Caki2 (cell line): ENCODE measurements around the gene GPR15. TPM values are rescaled to one million over a fixed set of nuclear protein-coding genes. Genes with fewer than 3 reads are reported as not detected.
"Not testable (repeated sequence)": the region's sequence is repeated elsewhere in the genome, so short reads cannot be mapped to it uniquely, and the experiment has no call there.

Source experiments
- DNase-seq: peaks from one replicate; pipeline ENCODE4 v3.0.0-alpha.2; 2015; ENCODE audit warnings: low read depth
- in situ Hi-C: cut with HindIII; loops from 2 replicates; pipeline ENCODE4 v1.10.0; 2016; ENCODE audit warnings: low sequenced_read_pairs, low pct_unique_long_range_greater_than_20kb, mixed read lengths
- total RNA-seq: library from RNA; depleted of rRNA; stranded (reverse); fragments of >200 nt; shearing (Covaris generic); gene quantifications from 2 replicates; pipeline ENCODE4 v1.2.3, GENCODE V29; 2014; ENCODE audit warnings: low replicate concordance

GPR15 gene
- total RNA-seq, 1 experiment from 2014 or later, result not detected

DNA sequence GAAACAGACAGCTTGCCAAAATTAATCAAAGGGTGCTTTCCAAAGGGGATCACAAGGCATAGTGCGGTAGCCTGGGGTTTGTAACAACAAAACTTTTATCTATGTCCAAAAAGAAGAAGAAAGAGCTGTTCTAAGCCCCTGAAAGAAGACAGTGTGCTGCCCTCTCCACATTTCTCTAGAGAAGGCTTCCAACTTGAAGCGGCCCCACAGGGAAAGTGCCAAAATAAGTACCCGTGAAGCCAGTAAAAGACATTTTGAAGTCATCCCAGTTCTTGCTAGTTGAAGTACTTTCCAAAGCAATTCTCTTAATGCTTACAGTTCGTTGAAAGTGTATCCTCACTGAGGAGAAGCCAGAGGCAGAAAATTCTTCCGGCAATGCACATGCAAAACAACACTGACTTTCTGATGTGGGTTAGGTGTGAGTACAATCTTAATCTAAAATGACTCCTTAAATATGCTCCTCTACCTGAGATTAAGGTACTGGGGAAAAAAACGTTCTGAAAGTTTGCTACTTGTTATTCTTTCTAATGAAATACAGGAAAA lies 21.3 kb downstream of the GPR15 start:
- DNase-seq, result no peak
- in situ Hi-C loops, result no loop called here

- DNase-seq, result no peak
- in situ Hi-C loops, result no loop called here
Observed at GRCh38 chr3:98553753-98554152, 22.0 kb downstream of the GPR15 start.

- in situ Hi-C loops, result no loop called here
- DNase-seq, result no peak
Observed at GRCh38 chr3:98554580-98554979, 22.8 kb downstream of the GPR15 start.

- DNase-seq, result no peak
- in situ Hi-C loops, result no loop called here
Observed at GRCh38 chr3:98555025-98555379, 23.2 kb downstream of the GPR15 start.

DNA sequence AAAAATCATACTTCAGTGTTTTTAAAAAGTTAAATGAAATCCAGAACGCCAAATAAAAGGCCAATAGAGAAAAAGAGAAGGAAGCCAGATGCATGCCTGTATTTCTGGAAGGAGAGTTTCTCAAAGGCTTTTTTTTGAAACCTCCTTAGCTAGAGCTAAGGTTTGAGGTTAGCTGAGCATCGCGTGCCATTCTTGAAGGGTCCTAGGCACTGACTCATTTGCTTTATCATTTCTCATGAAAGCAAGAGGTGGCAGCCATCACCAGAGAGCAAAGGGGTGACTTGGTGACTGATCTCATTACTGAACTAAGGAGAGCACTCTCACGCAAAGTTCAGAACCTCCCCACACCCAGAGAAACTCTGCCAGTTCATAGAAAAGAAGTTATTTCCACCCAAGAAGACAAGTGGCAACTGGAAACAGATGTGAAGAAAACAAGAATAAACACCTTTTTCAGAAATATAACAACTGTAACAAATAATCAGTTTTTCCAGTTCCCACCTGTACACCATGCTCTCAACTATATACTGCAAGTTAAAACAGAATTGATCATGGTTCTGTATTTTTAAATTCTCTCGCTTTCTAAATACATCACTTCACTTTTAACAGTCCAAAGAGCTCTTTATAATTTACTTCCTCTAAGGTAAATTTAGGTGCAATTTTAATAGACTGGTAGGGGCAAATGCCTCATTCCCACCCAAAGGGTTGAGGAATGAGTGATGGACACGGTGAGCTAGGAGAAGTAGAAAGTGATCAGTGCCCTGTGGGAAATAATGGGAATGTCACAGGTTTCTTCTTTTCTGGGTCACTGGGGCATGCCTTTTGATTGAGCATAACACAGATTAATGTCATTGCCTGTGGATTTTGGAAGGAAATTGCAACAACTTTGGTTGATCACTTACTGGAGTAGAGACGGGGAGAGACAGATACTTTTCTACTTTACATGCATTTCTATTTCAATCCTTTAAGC lies 24.7 kb downstream of the GPR15 start:
- in situ Hi-C loops, result no loop called here
- DNase-seq, result no peak

DNA sequence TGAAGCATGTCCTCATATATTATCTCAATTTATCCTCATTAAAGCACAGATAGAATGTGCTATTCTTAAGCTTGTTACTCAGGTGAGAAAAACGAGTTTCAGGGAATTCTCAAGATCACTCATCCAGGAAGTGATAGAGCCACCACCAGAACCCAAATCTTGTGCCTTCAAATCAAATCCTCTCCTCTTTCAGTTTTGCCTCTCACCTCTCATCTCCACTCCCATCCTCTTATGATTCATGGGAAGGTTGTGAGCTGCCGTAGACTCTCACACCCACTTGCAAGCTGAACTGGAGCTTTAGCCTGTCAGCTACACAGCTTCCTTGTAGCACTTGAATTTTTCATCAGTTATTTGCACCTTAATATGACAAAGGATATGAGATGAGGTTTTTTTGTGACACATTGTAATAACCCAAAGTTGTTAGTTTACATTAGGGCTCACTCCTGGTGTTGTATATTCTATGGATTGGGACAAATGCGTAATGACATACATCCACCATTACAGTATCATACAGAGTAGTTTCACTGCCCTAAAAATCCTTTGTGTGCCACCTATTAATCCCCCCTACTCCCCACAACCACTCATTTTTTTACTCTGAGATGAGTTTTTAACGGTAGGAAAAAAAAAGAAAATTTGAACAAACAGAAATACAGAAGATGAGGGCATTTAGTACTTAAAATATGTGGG lies 25.7 kb downstream of the GPR15 start:
- in situ Hi-C loops, result no loop called here
- DNase-seq, result no peak

DNA sequence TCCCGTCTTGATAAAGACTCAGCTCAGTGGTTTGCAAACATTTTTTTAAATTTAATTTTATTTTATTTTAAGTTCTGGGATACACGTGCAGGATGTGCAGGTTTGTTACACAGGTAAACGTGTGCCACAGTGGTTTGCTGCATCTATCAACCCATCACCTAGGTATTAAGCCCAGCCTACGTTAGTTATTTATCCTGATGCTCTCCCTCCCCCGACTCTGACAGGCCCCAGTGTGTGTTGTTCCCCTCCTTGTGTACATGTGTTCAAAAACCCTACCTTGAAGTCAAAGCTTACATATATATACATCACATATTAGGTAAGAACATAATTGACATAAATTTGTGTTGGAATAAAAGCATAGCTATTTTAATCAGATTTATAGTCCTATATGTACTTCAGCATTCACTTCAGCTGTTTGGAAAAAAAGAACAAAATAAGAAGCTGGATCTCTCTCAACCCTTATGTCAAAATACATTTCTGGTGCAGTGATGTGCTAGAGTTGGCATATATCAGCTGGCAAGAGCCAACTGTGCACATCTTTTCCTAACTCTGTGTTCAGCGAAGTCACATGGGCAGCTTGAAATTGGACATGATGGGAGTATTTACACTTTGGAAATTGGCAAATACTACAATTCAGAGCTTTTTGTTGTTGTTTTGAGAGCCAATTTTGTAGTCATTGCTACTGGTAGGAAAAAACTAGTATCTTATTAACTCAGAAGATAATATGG lies 26.5 kb downstream of the GPR15 start:
- in situ Hi-C loops, result no loop called here
- no peak for DNase-seq

- DNase-seq, in situ Hi-C loops: not testable (repeated sequence)
Observed at GRCh38 chr3:98559769-98560168, 28.0 kb downstream of the GPR15 start.

DNA sequence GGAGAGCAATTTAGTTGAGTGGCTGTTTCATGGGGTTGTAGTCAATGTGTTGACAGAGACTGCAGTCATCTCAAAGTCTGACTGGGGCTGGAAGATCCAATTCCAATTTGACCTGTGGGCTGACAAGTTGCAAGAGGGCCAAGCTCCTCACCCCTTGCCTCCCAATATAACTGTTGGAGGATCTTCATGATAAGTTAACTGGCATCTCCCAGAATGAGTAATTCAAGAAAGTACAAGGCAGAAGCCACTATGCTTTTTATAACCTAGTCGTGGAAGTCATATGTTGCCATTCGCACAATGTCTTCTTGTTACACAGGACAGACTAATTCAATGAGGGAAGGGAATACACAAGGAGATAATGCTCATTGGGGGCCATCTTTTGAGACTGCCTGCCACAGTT lies 29.1 kb downstream of the GPR15 start:
- in situ Hi-C loops, result no loop called here
- no peak for DNase-seq

DNA sequence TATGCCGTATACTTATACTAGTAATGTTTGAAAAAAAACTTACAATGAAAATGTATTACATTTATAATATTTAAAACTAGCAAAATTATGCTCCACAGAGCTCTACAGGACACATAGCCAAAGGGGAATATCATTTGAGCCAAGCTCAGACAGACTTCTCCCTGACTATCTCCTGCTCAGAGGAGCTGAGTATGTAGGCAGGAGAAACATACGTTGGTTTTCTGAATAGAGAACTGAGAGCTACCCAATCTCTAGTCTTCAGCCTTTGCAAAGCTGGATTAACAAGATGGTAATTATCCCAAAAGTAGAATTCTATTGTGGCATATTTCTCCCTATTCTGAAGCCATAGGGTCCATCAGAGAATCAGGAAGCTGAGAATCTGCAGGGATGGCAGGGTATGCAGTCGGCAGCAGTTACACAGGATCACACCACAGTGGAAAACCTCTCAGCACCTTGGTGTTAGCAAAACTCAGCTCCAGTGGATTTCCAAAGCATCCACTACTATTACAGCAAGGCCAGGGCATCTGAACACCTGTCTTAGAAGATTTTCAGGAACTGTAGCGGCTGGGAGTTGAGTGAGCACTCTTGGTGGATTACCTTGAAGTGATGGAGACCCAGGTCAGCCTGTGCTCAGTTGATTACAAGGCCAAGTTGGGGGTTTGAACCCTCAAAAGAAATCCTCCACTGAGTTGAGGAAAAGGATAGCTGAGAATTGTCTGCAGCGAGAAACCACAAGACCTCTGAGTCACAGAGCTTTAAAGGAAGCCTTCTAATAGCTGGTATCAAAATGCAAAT lies 30.1 kb downstream of the GPR15 start:
- in situ Hi-C loops, result no loop called here
- no peak for DNase-seq

DNA sequence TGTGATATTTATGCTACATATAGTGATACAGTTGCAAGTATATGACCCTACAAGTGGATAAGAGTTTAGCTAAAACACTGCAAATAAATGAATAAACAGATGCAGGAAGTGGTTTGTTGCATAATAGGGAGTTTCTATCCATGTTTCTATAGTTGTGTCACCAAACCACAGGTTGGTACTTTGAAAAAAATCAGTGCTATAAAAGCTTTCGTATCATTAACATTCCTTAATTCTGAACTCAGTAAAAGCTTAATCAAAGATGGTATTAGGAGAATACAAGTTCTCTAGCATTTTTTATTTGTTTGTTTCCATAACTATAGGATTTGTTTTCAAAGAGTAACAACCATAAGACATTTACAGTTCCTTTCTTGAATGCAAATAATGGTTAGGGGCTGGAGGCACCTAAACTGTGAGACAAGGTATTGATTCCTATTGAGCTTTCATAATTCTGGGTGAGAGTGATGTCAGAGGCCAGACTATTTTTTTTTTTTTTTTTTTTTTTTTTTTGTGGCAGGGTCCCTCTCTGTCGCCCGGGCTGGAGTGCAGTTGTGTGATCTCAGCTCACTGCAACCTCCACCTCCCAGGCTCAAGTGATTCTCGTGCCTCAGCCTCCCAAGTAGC lies 32.0 kb downstream of the GPR15 start:
- in situ Hi-C loops, result no loop called here
- no peak for DNase-seq

- in situ Hi-C loops, result no loop called here
- DNase-seq, result no peak
Observed at GRCh38 chr3:98564282-98565005, 32.7 kb downstream of the GPR15 start.

GRCh38 chr3:98565237-98565643 lies 33.5 kb downstream of the GPR15 start:
- no peak for DNase-seq
- in situ Hi-C loops, result no loop called here

GRCh38 chr3:98565843-98566242 lies 34.1 kb downstream of the GPR15 start:
- DNase-seq, result no peak
- in situ Hi-C loops, result no loop called here

- in situ Hi-C loops, result no loop called here
- DNase-seq, result no peak
Observed at GRCh38 chr3:98567666-98568270, 36.0 kb downstream of the GPR15 start.

- no peak for DNase-seq
- in situ Hi-C loops, result no loop called here
Observed at GRCh38 chr3:98568402-98568801, 36.6 kb downstream of the GPR15 start.
